Small intestine (tissue), 7 donors: ENCODE data around the gene PLAAT3. TPM values are rescaled to one million over a fixed set of nuclear protein-coding genes. Genes with fewer than 3 reads are reported as not detected.
"Not testable (repeated sequence)": the region's sequence is repeated elsewhere in the genome, so short reads cannot be mapped to it uniquely, and the experiment has no call there.

Source experiments
- DNase-seq, 2 donors: peaks; one replicate each; pipeline versions ENCODE4 v3.0.0 to v3.0.0-alpha.2; 2013
- FAIRE-seq: peaks from 2 replicates; lab custom pipeline; 2012; peaks lifted over from hg19 to GRCh38; lab: Jason Lieb, UNC
- H3K27ac ChIP-seq, 3 donors: one replicate each; pipeline ENCODE4 v1.5.1; 2013; ENCODE audit warnings: low read length in 2 of 3, mild to moderate bottlenecking in 2 of 3, control low read depth in 1 of 3, inconsistent platforms in 1 of 3, low read depth in 1 of 3, moderate library complexity in 1 of 3
- H3K27me3 ChIP-seq, 3 donors: one replicate each; pipeline ENCODE4 v1.6.1; 2013; ENCODE audit warnings: low read length in 3 of 3, inconsistent platforms in 1 of 3; ENCODE audit not compliant: control insufficient read depth in 3 of 3, insufficient read depth in 3 of 3
- H3K36me3 ChIP-seq, 3 donors: one replicate each; pipeline ENCODE4 v1.6.1; 2013; ENCODE audit warnings: low read length in 3 of 3, inconsistent platforms in 1 of 3, low read depth in 1 of 3, mild to moderate bottlenecking in 1 of 3, moderate library complexity in 1 of 3; ENCODE audit not compliant: control insufficient read depth in 3 of 3, insufficient read depth in 2 of 3
- H3K4me1 ChIP-seq, 3 donors: one replicate each; pipeline ENCODE4 v1.6.1; 2013; ENCODE audit warnings: low read length in 2 of 3, inconsistent platforms in 1 of 3, low read depth in 1 of 3, mild to moderate bottlenecking in 1 of 3, moderate library complexity in 1 of 3; ENCODE audit not compliant: control insufficient read depth in 3 of 3, insufficient read depth in 2 of 3
- H3K4me3 ChIP-seq, 3 donors: one replicate each; pipeline ENCODE4 v1.5.1; 2013; ENCODE audit warnings: low read length in 3 of 3, control low read depth in 1 of 3, inconsistent platforms in 1 of 3, low read depth in 1 of 3, mild to moderate bottlenecking in 1 of 3, moderate library complexity in 1 of 3
- H3K9me3 ChIP-seq, 2 donors: one replicate each; pipeline ENCODE4 v1.6.1; 2013; ENCODE audit warnings: low read depth in 1 of 2, low read length in 1 of 2; ENCODE audit not compliant: control insufficient read depth in 2 of 2, insufficient read depth in 1 of 2
- WGBS, 3 donors: extraction: QIAGEN DNeasy Blood & Tissue Kit; methylation state at CpG; one replicate each; pipeline ENCODE4 v1.1.7; 2013; 5-methylcytosine and 5-hydroxymethylcytosine counted together
- polyA plus RNA-seq, 4 donors: library from polyadenylated mRNA; stranded (reverse) in 3 of 4; unstranded in 1 of 4; fragments of 200-250 nt in 3 of 4; fragments of 120-200 nt in 1 of 4; gene quantifications; one replicate each; pipeline versions ENCODE4 v1.2.1 to v1.2.3, GENCODE V29; 2013
- donor health status: healthy with polysubstance abuse.
- donor health status: control.
- donor health status: control.
- donor health status: Bipolar disorder and iron deficiency.
- donor health status: healthy.

The PLAAT3 gene
- polyA plus RNA-seq, 4 donors, result 2.6 to 55.7 (median 30.4) TPM

GRCh38 chr11:63557570-63557969 lies 56.7 kb downstream of the PLAAT3 start:
- Histone ChIP-seq H3K36me3 (no peaks in the 10 kb centered on the region), H3K27me3 (no peaks in the 10 kb centered on the region), H3K4me1 (no peaks in the 10 kb centered on the region), H3K9me3 (no peaks in the 10 kb centered on the region), H3K4me3 (no peak overlapping the region), H3K27ac (no peak overlapping the region)
- no peak for FAIRE-seq
- 20 to 86% (median 71%) methylated on average over 7 of the region's 7 CpGs for WGBS, 3 donors
- no peak for DNase-seq

- Histone ChIP-seq H3K36me3 (no peaks in the 10 kb centered on the region), H3K9me3 (no peaks in the 10 kb centered on the region), H3K4me1 (no peaks in the 10 kb centered on the region), H3K4me3 (no peak overlapping the region), H3K27ac (no peak overlapping the region), H3K27me3 (no peaks in the 10 kb centered on the region)
- FAIRE-seq, result no peak
- no peak for DNase-seq
- WGBS, 3 donors, result 75 to 77% (median 75%) methylated on average over 7 of the region's 7 CpGs
Observed at GRCh38 chr11:63556404-63557013, 57.7 kb downstream of the PLAAT3 start.

GRCh38 chr11:63554877-63555223 lies 59.4 kb downstream of the PLAAT3 start:
- Histone ChIP-seq H3K36me3 (no peaks in the 10 kb centered on the region), H3K9me3 (no peaks in the 10 kb centered on the region), H3K4me1 (no peaks in the 10 kb centered on the region), H3K4me3 (no peak overlapping the region), H3K27ac (no peak overlapping the region), H3K27me3 (no peaks in the 10 kb centered on the region)
- no peak for FAIRE-seq
- no peak for DNase-seq
- WGBS, 3 donors, result 79 to 88% (median 88%) methylated on average over 4 of the region's 4 CpGs

- peak in 1 of 2 donors; percentile 56 for DNase-seq
- FAIRE-seq, result no peak
- H3K4me3 ChIP-seq, result no peak overlapping the region
- WGBS, 3 donors, result 66 to 84% (median 69%) methylated on average over 8 of the region's 8 CpGs
- no peaks in the 10 kb centered on the region for H3K9me3 ChIP-seq
- H3K4me1 ChIP-seq, result no peaks in the 10 kb centered on the region
- H3K36me3 ChIP-seq, result no peaks in the 10 kb centered on the region
- H3K27me3 ChIP-seq, result no peaks in the 10 kb centered on the region
- H3K27ac ChIP-seq, result peak overlapping the region in 2 of 3 donors; percentile 6 to 72
Observed at GRCh38 chr11:63553759-63554158, 60.5 kb downstream of the PLAAT3 start.

GRCh38 chr11:63552921-63553320 lies 61.3 kb downstream of the PLAAT3 start:
- Histone ChIP-seq H3K4me1 (no peaks in the 10 kb centered on the region), H3K27me3 (no peaks in the 10 kb centered on the region), H3K4me3 (no peak overlapping the region), H3K9me3 (no peaks in the 10 kb centered on the region), H3K27ac (peak overlapping the region in 1 of 3 donors; percentile 57), H3K36me3 (no peaks in the 10 kb centered on the region)
- 74 to 81% (median 77%) methylated on average over 7 of the region's 7 CpGs for WGBS, 3 donors
- FAIRE-seq (no peak), DNase-seq (no peak)

- Histone ChIP-seq H3K27me3 (no peaks in the 10 kb centered on the region), H3K36me3 (peaks cover 0 to 3% (median 0%) of the 10 kb centered on the region in 3 donors), H3K4me1 (no peaks in the 10 kb centered on the region), H3K4me3 (peak overlapping the region in 1 of 3 donors; percentile 3), H3K27ac (peak overlapping the region in 1 of 3 donors; percentile 30), H3K9me3 (no peaks in the 10 kb centered on the region)
- FAIRE-seq, result no peak
- no peak for DNase-seq
- WGBS, 3 donors, result 81 to 87% (median 86%) methylated on average over 6 of the region's 6 CpGs
Observed at GRCh38 chr11:63551889-63552266, 62.4 kb downstream of the PLAAT3 start.

- H3K27me3 ChIP-seq, result no peaks in the 10 kb centered on the region
- H3K27ac ChIP-seq, result peak overlapping the region in 1 of 3 donors; percentile 39
- no peaks in the 10 kb centered on the region for H3K9me3 ChIP-seq
- peak overlapping the region in 1 of 3 donors; percentile 3 for H3K4me3 ChIP-seq
- FAIRE-seq (no peak), DNase-seq (no peak)
- no peaks in the 10 kb centered on the region for H3K4me1 ChIP-seq
- peaks cover 0 to 4% (median 0%) of the 10 kb centered on the region in 3 donors for H3K36me3 ChIP-seq
- WGBS, 3 donors, result 71 to 88% (median 74%) methylated on average over 27 of the region's 27 CpGs
Observed at GRCh38 chr11:63551091-63551888, 62.9 kb downstream of the PLAAT3 start.

- H3K9me3 ChIP-seq, H3K27ac ChIP-seq, H3K27me3 ChIP-seq, FAIRE-seq, H3K4me1 ChIP-seq, H3K4me3 ChIP-seq, DNase-seq, H3K36me3 ChIP-seq: not testable (repeated sequence)
- WGBS, 3 donors, result 88 to 97% (median 95%) methylated on average over 17 to 31 of the region's 31 CpGs
Observed at GRCh38 chr11:63550156-63550700, 64.0 kb downstream of the PLAAT3 start.
